BE2C (cell line): ENCODE measurements around the gene MTCL3.
A peak's percentile ranks its signal among the peaks of the same experiment; 100 is the strongest.
"Not testable (repeated sequence)": the region's sequence is repeated elsewhere in the genome, so short reads cannot be mapped to it uniquely, and the experiment has no call there.

Experiments used
- DNase-seq: peaks from one replicate; pipeline ENCODE4 v3.0.0-alpha.2; 2020
- H3K27me3 ChIP-seq: fragments of 250-450 bp; sonication (Bioruptor Pico); 2 replicates; pipeline ENCODE4 v1.5.1; 2020; ENCODE audit warnings: mild to moderate bottlenecking
- H3K36me3 ChIP-seq: fragments of 250-450 bp; sonication (Bioruptor Pico); 2 replicates; pipeline ENCODE4 v1.5.1; 2020; ENCODE audit warnings: mild to moderate bottlenecking
- H3K4me1 ChIP-seq: fragments of 250-450 bp; sonication (Bioruptor Pico); 2 replicates; pipeline ENCODE4 v1.5.1; 2020
- H3K4me3 ChIP-seq: 2 replicates; pipeline ENCODE4 v1.5.1; 2011; ENCODE audit warnings: low read depth, low read length
- H3K9me3 ChIP-seq: fragments of 250-450 bp; sonication (Bioruptor Pico); 2 replicates; pipeline ENCODE4 v1.5.1; 2020
- TF ChIP-seq, protein P1 (sequence below): IDR thresholded peaks from 2 replicates; pipeline ENCODE4 v1.5.1; 2012; ENCODE audit warnings: mild to moderate bottlenecking, low read depth, low read length

Gene MTCL3

DNA sequence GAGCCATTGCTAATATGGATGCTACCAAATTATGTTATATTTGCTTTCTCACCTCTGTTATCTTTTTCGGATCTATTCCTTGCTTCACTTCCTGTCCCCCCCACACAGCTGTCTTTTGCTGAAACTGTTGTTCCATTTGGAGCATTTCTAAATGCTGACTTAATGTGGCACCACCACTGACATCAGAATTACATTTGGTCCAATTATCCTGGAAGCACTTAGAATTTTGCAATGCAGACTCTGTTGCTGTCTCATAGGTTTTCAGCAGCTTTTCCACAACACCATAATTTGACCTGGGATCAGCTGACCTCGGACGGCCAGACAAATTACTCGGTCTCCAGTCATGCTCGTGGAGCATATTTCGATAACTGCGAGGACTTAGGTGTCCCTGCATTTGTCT lies 72.8 kb downstream of the MTCL3 start:
- TF ChIP-seq, protein P1, sequence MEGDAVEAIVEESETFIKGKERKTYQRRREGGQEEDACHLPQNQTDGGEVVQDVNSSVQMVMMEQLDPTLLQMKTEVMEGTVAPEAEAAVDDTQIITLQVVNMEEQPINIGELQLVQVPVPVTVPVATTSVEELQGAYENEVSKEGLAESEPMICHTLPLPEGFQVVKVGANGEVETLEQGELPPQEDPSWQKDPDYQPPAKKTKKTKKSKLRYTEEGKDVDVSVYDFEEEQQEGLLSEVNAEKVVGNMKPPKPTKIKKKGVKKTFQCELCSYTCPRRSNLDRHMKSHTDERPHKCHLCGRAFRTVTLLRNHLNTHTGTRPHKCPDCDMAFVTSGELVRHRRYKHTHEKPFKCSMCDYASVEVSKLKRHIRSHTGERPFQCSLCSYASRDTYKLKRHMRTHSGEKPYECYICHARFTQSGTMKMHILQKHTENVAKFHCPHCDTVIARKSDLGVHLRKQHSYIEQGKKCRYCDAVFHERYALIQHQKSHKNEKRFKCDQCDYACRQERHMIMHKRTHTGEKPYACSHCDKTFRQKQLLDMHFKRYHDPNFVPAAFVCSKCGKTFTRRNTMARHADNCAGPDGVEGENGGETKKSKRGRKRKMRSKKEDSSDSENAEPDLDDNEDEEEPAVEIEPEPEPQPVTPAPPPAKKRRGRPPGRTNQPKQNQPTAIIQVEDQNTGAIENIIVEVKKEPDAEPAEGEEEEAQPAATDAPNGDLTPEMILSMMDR = no peak
- no peak overlapping the region for H3K4me3 ChIP-seq
- H3K36me3 ChIP-seq = peaks cover 94% of the 10 kb centered on the region
- DNase-seq = no peak
- H3K4me1 ChIP-seq = no peaks in the 10 kb centered on the region
- H3K27me3 ChIP-seq = no peaks in the 10 kb centered on the region
- no peaks in the 10 kb centered on the region for H3K9me3 ChIP-seq

DNA sequence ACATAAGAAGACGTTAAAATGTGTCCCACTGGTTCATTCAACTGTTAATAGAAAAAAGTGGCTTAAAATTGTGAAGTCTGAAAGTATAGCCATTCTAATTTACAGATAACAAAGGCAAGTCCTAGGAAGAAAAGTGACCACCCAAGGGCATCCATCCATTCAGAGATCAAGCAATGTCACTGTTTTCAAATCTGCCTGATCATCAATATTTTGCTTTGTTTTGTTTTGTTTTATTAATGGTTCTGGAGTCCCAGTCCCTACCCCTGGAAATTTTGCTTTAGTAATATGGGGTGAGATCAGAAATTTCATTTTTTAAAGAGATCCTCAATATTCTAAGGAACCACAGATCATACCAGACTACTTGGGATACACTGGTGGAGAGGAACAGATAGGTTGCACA lies 77.3 kb downstream of the MTCL3 start:
- TF ChIP-seq, protein P1 = no peak
- no peaks in the 10 kb centered on the region for H3K27me3 ChIP-seq
- no peak overlapping the region for H3K4me3 ChIP-seq
- no peaks in the 10 kb centered on the region for H3K4me1 ChIP-seq
- H3K36me3 ChIP-seq = peaks cover 64% of the 10 kb centered on the region
- no peak for DNase-seq
- no peaks in the 10 kb centered on the region for H3K9me3 ChIP-seq

DNA sequence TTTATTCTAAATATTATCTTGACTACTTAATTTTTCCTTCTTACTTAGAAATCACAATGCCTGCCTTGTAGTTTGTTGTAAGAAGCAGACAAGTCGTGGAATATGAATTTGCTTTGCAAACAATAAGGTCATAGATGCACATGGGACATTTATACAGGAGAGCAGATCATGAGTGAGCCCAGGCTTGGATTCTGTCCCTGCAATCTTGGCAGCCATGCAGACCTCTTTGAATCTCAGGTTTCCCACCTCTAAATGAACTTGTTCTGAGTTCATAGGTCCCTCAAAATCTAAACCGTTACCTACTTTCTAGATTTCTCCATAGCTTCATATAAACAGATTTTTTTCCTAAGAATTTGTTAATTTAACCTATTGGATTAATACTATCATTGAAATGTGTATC lies 79.4 kb downstream of the MTCL3 start:
- no peak for DNase-seq
- Histone ChIP-seq H3K4me3 (no peak overlapping the region), H3K9me3 (no peaks in the 10 kb centered on the region), H3K4me1 (no peaks in the 10 kb centered on the region), H3K27me3 (no peaks in the 10 kb centered on the region), H3K36me3 (peaks cover 42% of the 10 kb centered on the region)
- TF ChIP-seq, protein P1 = no peak

DNA sequence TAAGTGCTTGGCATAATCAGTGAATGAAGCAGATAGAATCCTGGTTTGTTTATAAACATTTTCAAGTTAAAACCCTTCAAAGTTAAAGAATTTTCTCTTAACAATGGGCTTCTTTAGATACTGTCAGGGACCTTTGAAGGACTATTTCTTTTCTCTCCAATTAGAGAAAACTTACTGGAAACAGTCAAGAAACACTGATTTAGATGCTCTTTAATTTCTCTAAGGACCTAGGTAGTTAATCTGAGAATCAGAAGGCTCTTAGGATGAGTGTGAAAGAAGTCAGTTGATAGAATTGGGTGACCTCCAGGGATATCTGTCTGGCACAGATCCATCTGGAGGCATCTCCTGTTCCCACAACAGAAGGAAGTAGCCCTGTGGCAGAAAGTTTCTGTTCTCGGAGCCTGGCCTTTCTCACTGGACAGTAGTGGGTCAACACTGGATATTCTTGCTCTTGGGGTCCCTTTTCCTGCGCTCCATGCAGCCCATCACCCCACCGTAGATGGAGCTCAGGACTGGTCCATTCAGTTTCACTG lies 82.5 kb downstream of the MTCL3 start:
- DNase-seq = peak; percentile 25

DNA sequence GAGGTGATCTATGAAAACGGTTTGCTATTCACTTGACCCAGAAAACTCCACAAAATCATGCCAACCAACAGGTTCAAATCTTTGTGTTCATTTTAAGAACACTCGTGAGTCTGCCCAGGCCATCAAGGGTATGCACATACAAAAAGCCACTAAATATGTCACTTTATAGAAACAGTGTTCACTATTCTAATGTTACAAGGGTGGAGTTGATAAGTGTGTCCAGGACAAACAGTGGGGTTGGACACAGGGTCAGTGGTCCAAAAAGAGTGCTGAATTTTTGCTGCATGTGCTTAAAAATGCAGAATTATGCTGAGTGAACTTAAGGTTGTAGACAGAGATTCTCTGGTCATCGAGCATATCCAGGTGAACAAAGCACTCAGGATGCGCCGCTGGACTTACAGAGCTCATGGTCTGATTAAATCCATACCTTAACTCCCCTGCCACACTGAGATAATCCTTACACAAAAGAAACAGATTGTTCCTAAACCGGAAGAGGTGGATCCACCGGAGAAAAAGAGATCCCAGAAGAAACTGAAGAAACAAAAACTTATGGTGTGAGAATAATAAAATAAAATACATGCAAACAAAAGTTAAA lies 83.4 kb downstream of the MTCL3 start:
- TF ChIP-seq, protein P1 = no peak
- no peaks in the 10 kb centered on the region for H3K4me1 ChIP-seq
- peaks cover 9% of the 10 kb centered on the region for H3K36me3 ChIP-seq
- no peaks in the 10 kb centered on the region for H3K9me3 ChIP-seq
- no peak for DNase-seq
- H3K27me3 ChIP-seq = no peaks in the 10 kb centered on the region
- H3K4me3 ChIP-seq = no peak overlapping the region

More for the DNA sequence above, 82.5 kb downstream of the MTCL3 start:
- no peaks in the 10 kb centered on the region for H3K27me3 ChIP-seq
- H3K4me1 ChIP-seq = no peaks in the 10 kb centered on the region
- no peak overlapping the region for H3K4me3 ChIP-seq
- H3K9me3 ChIP-seq = no peaks in the 10 kb centered on the region
- TF ChIP-seq, protein P1 = no peak
- peaks cover 16% of the 10 kb centered on the region for H3K36me3 ChIP-seq

DNA sequence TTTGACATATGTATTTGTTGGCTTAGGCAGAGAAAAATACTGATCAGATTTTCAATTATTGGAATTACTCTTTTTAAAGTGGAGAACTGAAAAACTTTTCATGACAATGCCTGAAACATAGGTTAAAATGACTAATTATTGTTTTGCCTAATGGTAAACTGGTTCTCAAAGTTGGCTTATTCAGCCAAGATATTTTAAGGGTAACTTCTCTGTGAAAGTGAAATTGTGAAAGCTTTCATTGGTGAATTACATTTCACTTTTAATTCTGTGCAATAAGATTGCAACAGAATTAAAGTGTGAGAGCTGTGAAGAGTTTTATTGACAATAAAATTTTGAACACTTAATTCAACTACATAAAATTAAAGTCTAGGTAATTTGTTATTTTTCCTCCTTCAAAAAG lies 84.5 kb downstream of the MTCL3 start:
- Histone ChIP-seq H3K4me1 (no peaks in the 10 kb centered on the region), H3K9me3 (no peaks in the 10 kb centered on the region), H3K27me3 (no peaks in the 10 kb centered on the region), H3K36me3 (peaks cover 5% of the 10 kb centered on the region; the same call in 1 of the 2 replicates), H3K4me3 (no peak overlapping the region)
- TF ChIP-seq, protein P1 = no peak
- no peak for DNase-seq

DNA sequence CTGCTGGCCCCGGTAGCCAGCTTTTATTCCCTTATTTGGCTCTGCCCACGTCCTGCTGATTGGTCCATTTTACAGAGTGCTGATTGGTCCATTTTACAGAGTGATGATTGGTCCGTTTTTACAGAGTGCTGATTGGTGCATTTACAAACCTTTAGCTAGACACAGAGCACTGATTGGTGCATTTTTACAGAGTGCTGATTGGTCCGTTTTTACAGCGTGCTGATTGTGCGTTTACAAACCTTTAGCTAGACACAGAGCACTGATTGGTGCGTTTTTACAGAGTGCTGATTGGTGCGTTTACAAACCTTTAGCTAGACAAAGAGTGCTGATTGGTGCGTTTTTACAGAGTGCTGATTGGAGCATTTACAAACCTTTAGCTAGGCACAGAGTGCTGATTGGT lies 90.6 kb downstream of the MTCL3 start:
- not testable (repeated sequence) for H3K9me3 ChIP-seq, H3K27me3 ChIP-seq, H3K4me1 ChIP-seq, DNase-seq, H3K4me3 ChIP-seq, H3K36me3 ChIP-seq
